Glomerular visceral epithelial cell (primary cell): Measurements from ENCODE around the gene LBX2.
A peak's percentile ranks its signal among the peaks of the same experiment; 100 is the strongest.

Source experiments
- DNase-seq: peaks from one replicate; pipeline ENCODE4 v3.0.0-alpha.2; 2016; ENCODE audit errors: extremely low spot score

LBX2 gene

DNA sequence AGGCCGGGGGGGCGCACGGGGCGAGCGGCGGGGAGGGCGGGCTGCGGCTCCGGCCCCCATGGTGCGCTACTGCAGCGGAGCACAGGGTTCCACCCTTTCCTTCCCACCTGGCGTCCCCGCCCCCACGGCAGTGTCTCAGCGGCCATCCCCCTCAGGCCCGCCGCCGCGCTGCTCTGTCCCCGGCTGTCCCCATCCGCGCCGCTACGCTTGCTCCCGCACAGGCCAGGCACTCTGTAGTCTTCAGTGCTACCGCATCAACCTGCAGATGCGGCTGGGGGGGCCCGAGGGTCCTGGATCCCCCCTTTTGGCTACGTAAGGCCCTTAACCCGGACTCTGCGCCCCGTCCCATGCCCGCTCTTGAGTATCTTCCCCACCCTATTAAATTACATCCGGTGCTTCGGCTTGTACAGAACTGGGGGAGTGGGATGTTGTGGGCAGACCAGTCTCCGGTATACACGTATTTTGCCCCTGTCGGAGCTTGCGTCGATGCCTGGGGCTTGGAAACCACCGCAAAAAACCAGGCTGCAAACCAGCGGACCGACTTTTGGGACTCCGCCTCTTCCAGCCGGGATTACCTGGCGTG, 41.8 kb downstream of the LBX2 start:
- DNase-seq = peak; percentile 63

DNA sequence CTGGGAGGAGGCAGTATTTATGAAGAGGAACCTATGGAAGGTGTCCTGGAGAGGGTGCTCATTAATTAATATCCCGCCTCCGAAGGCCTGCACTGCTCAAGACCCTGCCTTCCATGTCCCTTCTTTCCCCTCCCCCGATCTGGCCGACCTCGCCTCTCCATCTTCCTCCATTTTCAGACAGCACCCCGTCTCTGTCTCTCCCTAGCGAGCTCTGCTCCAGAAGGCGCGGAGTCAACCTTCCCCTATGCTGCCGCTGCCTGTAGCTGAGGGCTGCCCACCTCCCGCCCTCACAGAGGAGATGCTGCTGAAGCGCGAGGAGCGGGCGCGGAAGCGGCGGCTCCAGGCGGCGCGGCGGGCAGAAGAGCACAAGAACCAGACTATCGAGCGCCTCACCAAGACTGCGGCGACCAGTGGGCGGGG, 42.3 kb downstream of the LBX2 start:
- no peak for DNase-seq

DNA sequence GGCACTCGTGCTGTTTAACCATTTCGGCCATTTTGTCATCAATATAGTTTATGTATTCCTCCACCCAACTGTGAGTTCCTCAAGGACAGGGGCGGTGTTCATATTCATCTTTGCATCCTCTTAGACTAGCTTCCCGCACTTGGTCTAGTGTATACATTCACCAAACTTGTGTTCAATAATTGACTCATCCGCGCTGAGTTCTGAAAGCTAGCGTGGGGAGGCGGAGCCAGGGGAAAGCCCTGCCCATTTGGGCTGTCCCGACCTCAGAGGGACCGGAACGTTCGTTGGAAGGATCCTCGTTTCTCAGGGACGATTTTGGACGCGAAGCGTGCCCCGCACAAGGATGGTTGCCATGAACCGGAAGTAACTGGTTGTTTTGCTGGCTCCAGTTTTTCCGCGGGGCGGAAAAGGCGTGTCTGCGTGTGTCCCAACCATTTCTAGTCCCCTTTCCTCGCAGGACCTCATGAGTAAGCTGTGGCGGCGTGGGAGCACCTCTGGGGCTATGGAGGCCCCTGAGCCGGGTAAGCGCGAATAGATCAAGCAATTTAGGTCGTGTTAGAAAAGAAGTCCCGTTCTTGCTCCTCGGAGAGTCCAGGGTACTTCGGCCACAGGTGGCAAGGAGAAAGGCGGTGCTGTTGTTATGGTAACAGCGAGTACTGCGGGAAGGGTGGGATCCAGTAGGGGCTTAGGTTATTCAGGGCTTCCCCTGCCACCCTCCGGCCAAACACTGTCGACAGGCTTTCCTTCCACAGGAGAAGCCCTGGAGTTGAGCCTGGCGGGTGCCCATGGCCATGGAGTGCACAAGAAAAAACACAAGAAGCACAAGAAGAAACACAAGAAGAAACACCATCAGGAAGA, 44.5 kb downstream of the LBX2 start, which contains the start of gene INO80B:
Gene INO80B, plus strand, starts transcription at position 434 of the 858 bp plus-strand sequence. Its CDS starts 30 bp downstream, at position 464.
- peak; percentile 96 for DNase-seq

DNA sequence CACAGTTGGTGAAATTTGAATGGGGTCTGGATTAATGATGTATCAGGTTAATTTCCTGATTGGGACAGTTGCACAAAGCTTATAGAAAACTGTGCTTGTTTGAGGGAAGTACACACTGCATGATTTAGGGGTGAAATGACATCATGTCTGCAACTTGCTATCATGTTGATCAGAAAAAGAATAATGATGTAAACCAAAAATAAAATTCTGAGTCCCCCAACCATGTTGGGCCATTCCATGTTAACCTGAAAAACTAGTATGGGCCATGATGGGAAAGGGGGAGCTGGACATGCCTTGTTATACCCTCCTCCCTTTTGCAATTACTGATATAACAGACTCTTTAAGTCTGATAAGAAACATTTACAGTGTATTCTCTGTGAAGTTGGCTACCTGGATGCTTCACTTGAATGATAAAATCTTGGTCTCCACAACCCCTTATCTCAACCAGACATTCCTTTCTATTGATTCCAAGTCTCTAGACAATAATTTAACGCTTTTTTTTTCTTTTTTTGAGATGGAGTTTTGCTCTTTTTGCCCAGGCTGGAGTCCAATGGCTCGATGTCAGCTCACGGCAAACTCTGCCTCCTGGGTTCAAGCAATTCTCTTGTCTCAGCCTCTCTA, 48.7 kb downstream of the LBX2 start:
- DNase-seq = no peak

DNA sequence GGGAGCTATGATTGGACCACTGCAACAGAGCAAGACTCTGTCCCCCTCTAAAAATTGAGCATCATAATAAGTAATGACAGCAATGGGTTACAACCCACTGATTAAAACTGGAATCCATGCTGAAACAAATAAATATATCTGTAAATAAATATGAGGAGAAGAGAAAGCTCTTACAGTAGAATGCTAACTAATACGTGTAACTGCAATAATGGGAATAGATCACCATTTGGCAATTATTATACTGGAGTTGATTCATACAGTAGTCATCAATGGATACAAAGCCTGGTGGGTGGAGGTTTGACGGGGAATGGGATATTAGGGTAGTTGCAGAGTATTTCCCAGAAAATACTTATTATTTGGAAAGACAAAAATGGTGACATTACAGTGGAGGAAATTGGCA, 50.6 kb downstream of the LBX2 start:
- no peak for DNase-seq
